ENCODE data around the gene NUDT8. TPM values are rescaled to one million over a fixed set of nuclear protein-coding genes. Genes with fewer than 3 reads are reported as not detected.

NUDT8 gene
- total and polyA plus RNA-seq, 2 of the 8 experiments (the other 6 are each of a cell fraction or from before 2014, with no cell fraction given), result 7.2 to 8.3 TPM

- Histone ChIP-seq H2BK120ac (replicated peaks; ENCODE audit: low read depth, low read length) (no peak overlapping the region), H3K9me3 (ENCODE audit: insufficient read depth in 2 of 2, low read depth in 1 of 2, low read length in 1 of 2) (no peaks in the 10 kb centered on the region), H3K4me1 (replicated peaks in 1 of 4; ENCODE audit: control insufficient read depth in 3 of 4, insufficient read depth in 4 of 4, low read length in 3 of 4) (peaks cover 0 to 29% (median 18%) of the 10 kb centered on the region in 4 experiments; a peak in 6 of 7 replicates), H2BK15ac (ENCODE audit: low read length) (0 out of 2 replicates have a peak overlapping the region, but pooled peaks have one; percentile 46), H3K14ac (ENCODE audit: insufficient read length) (no peak overlapping the region), H3K36me3 (ENCODE audit: control insufficient read depth in 2 of 4, insufficient read depth in 4 of 4, low read length in 3 of 4) (no peaks in the 10 kb centered on the region; a peak in 1 of 8 replicates), H3K9ac (replicated peaks in 1 of 4; ENCODE audit: extremely low read depth in 1 of 4, low read depth in 3 of 4, low read length in 3 of 4) (no peak overlapping the region), H3K4me2 (ENCODE audit: insufficient read depth in 1 of 2, low read depth in 2 of 2, low read length in 2 of 2) (peak overlapping the region in 1 of 2 experiments; percentile 37; a peak in 1 of 4 replicates), H3K23ac (ENCODE audit: insufficient read length) (no peak overlapping the region), H3K27ac (ENCODE audit: low read depth, low read length) (no peak overlapping the region), H2BK5ac (ENCODE audit: low read depth, low read length) (no peak overlapping the region), H4K91ac (replicated peaks; ENCODE audit: insufficient read length, low read length) (no peak overlapping the region), H2BK20ac (ENCODE audit: low read length) (no peak overlapping the region), H2BK12ac (ENCODE audit: low read depth, low read length) (0 out of 2 replicates have a peak overlapping the region, but pooled peaks have one; percentile 42), H3K18ac (ENCODE audit: extremely low read depth, low read length) (no peak overlapping the region; the same call in 1 of the 2 replicates), H3K79me2 (ENCODE audit: control insufficient read depth in 1 of 2, insufficient read depth in 2 of 2, low read length in 2 of 2) (no peaks in the 10 kb centered on the region), H3K79me1 (ENCODE audit: low read depth, low read length) (no peaks in the 10 kb centered on the region), H3K23me2 (ENCODE audit: low read depth, low read length) (peaks cover 2% of the 10 kb centered on the region; the same call in 1 of the 2 replicates), H4K20me1 (replicated peaks in 1 of 2; ENCODE audit: control insufficient read depth in 1 of 2, insufficient read depth in 2 of 2, low read length in 2 of 2) (no peaks in the 10 kb centered on the region), H3K27me3 (replicated peaks in 1 of 4; ENCODE audit: control insufficient read depth in 3 of 4, extremely low read depth in 1 of 4, insufficient read depth in 3 of 4, low read length in 3 of 4) (no peaks in the 10 kb centered on the region; a peak in 1 of 7 replicates), H2AK5ac (ENCODE audit: low read depth, low read length) (no peak overlapping the region), H3K4me3 (ENCODE audit: extremely low read depth in 1 of 4, insufficient read depth in 2 of 4, low read depth in 3 of 4, low read length in 4 of 4) (no peak overlapping the region), H3K56ac (replicated peaks; ENCODE audit: insufficient read length, low read depth, low read length) (no peak overlapping the region), H3K4ac (replicated peaks; ENCODE audit: insufficient read length, low read depth, low read length) (no peak overlapping the region), H4K5ac (ENCODE audit: insufficient read length, low read depth, low read length) (no peak overlapping the region), H2AFZ (ENCODE audit: low read length) (no peak overlapping the region), H4K8ac (ENCODE audit: extremely low read depth, insufficient read depth, low read length) (no peak overlapping the region)
- ChIA-PET POLR2A (ENCODE audit: partially characterized antibody) (interaction anchor here (0.8 to 11.7 kb wide), 4 partner anchors 15 to 55 kb away, joined by 3 to 194 read pairs (median 4); no protein-coding TSS in a partner anchor), CTCF (ENCODE audit: partially characterized antibody) (interaction anchor here (1.0 to 10.1 kb wide), 13 partner anchors 9 to 160 kb away, joined by 3 to 117 read pairs (median 6); partner anchors contain the start of genes ACY3 and TBX10)
- no peak for DNase-seq (ENCODE audit: low read depth in 1 of 2, low spot score in 2 of 2)
- WGBS, 2 experiments (ENCODE audit: extremely low coverage in 1 of 2, insufficient coverage in 1 of 2, insufficient read length in 1 of 2, insufficient replicate concordance in 2 of 2, low coverage in 1 of 2, low lambda C conversion rate in 2 of 2, missing lambda C conversion rate in 1 of 2), result 82% methylated on average over 2 of the region's 2 CpGs; no CpG with 5 or more reads in 1 of the 2 experiments
- FAIRE-seq, result no peak
Observed at GRCh38 chr11:67631853-67632174, 2.1 kb upstream of the NUDT8 start.
